HepG2 (cell line): ENCODE data around the gene CAPN13. TPM values are rescaled to one million over a fixed set of nuclear protein-coding genes. Genes with fewer than 3 reads are reported as not detected.

Experiments
- ATAC-seq: fragments of 200-7000 bp; cut with Tn5 transposase; 3 replicates; pipeline ENCODE4 v1.9.1; 2020; ENCODE audit warnings: mild to moderate bottlenecking, moderate library complexity
- BruUV-seq: library from RNA; stranded (reverse); fragments of 400-500 nt; replicated peaks from 2 replicates; lab custom pipeline; 2021; lab: Mats Ljungman, UMichigan
- CTCF ChIA-PET: fragments of 300-600 bp; formaldehyde crosslinking; extraction: SDS; loops from one replicate; lab custom pipeline; 2021; ENCODE audit warnings: low total read pairs, inconsistent platforms, low intra/inter-chr PET ratio; lab: Yijun Ruan, JAX
- POLR2A ChIA-PET: fragments of 350-600 bp; sonication (Branson Sonifier 250); formaldehyde crosslinking; loops from one replicate; lab custom pipeline; 2020; ENCODE audit warnings: antibody characterized with exemption, inconsistent platforms; lab: Yijun Ruan, JAX
- DNase-seq: peaks from one replicate; pipeline ENCODE4 v3.0.0-alpha.2; 2015; ENCODE audit warnings: low spot score
- FAIRE-seq: peaks from 3 replicates; lab custom pipeline; 2011; peaks lifted over from hg19 to GRCh38; lab: Jason Lieb, UNC
- H2AFZ ChIP-seq: one replicate; pipeline ENCODE4 v1.6.1; 2011; ENCODE audit warnings: low read length, inconsistent platforms
- H3K27ac ChIP-seq: fragments of 300-600 bp; 3 replicates; pipeline ENCODE4 v1.8.0; 2011; ENCODE audit warnings: mixed run types, mild to moderate bottlenecking, mixed read lengths, low read length, inconsistent platforms; ENCODE audit not compliant: insufficient read depth; ENCODE audit errors: extremely low read length
- H3K27me3 ChIP-seq, 2 experiments: fragments of 200-600 bp in 1 of 2; 2 replicates in 1 of 2; 3 replicates in 1 of 2; pipeline versions ENCODE4 v1.6.0 to v1.8.0; 2011; ENCODE audit warnings: low read length in 2 of 2, mild to moderate bottlenecking in 2 of 2, moderate library complexity in 2 of 2, inconsistent platforms in 1 of 2; ENCODE audit not compliant: insufficient read depth in 2 of 2, control insufficient read depth in 1 of 2
- H3K36me3 ChIP-seq, 2 experiments: fragments of 200-600 bp in 1 of 2; replicated peaks in 1 of 2; 2 replicates in 1 of 2; 3 replicates in 1 of 2; pipeline versions ENCODE4 v1.5.1 to v1.8.0; 2011; ENCODE audit warnings: low read length in 2 of 2, inconsistent platforms in 1 of 2; ENCODE audit not compliant: insufficient read depth in 2 of 2, control insufficient read depth in 1 of 2
- H3K4me1 ChIP-seq: 2 replicates; pipeline ENCODE4 v1.5.1; 2012; ENCODE audit warnings: low read length, inconsistent platforms; ENCODE audit not compliant: insufficient read depth
- H3K4me2 ChIP-seq: 2 replicates; pipeline ENCODE4 v1.6.0; 2011; ENCODE audit warnings: low read depth, low read length, inconsistent platforms
- H3K4me3 ChIP-seq, 3 experiments: fragments of 200-600 bp in 1 of 3; sonication (generic), shearing (Covaris generic) in 1 of 3; replicated peaks in 1 of 3; 2 replicates each; pipeline ENCODE4 v1.5.1; 2011 to 2016; ENCODE audit warnings: low read length in 3 of 3, inconsistent platforms in 2 of 3, low read depth in 2 of 3, mild to moderate bottlenecking in 2 of 3, control low read depth in 1 of 3, mixed read lengths in 1 of 3; ENCODE audit not compliant: insufficient read depth in 1 of 3
- H3K79me2 ChIP-seq: one replicate; pipeline ENCODE4 v1.6.1; 2011; ENCODE audit warnings: low read length, inconsistent platforms; ENCODE audit not compliant: insufficient read depth
- H3K9ac ChIP-seq: 2 replicates; pipeline ENCODE4 v1.6.0; 2011; ENCODE audit warnings: mild to moderate bottlenecking, low read depth, low read length, inconsistent platforms; ENCODE audit not compliant: insufficient read depth
- H3K9me3 ChIP-seq: 2 replicates; pipeline ENCODE4 v1.5.1; 2012; ENCODE audit warnings: mild to moderate bottlenecking, low read length
- H4K20me1 ChIP-seq: 2 replicates; pipeline ENCODE4 v1.6.0; 2011; ENCODE audit warnings: inconsistent platforms, mild to moderate bottlenecking, low read length, moderate library complexity; ENCODE audit not compliant: insufficient read depth
- ELF4 ChIP-seq: sonication (generic); formaldehyde crosslinking; IDR thresholded peaks from 2 replicates; pipeline ENCODE4 v1.5.0; 2020; ENCODE audit warnings: missing genetic modification reagents, mild to moderate bottlenecking, moderate library complexity, borderline replicate concordance
- FOXP4 ChIP-seq: sonication (generic); formaldehyde crosslinking; IDR thresholded peaks from 2 replicates; pipeline ENCODE4 v1.4.0; 2020; ENCODE audit warnings: missing genetic modification reagents
- KLF12 ChIP-seq: sonication (generic); formaldehyde crosslinking; IDR thresholded peaks from 2 replicates; pipeline ENCODE4 v1.4.0; 2020; ENCODE audit warnings: missing genetic modification reagents, borderline replicate concordance
- MTA1 ChIP-seq: sonication (generic); formaldehyde crosslinking; IDR thresholded peaks from 2 replicates; pipeline ENCODE4 v1.4.0; 2020; ENCODE audit warnings: missing genetic modification reagents, mild to moderate bottlenecking, borderline replicate concordance
- PCBP1 ChIP-seq: fragments of 200-400 bp; formaldehyde crosslinking; IDR thresholded peaks from 2 replicates; pipeline ENCODE4 v1.6.1; 2017; ENCODE audit warnings: mild to moderate bottlenecking, low read depth, low read length, borderline replicate concordance
- RFXAP ChIP-seq: sonication (generic); formaldehyde crosslinking; IDR thresholded peaks from 2 replicates; pipeline ENCODE4 v1.4.0; 2020; ENCODE audit warnings: missing genetic modification reagents, borderline replicate concordance
- SCMH1 ChIP-seq: sonication (generic); formaldehyde crosslinking; IDR thresholded peaks from 2 replicates; pipeline ENCODE4 v1.9.0; 2021; ENCODE audit warnings: missing genetic modification reagents, mild to moderate bottlenecking, borderline replicate concordance
- WGBS: methylation state at CpG from one replicate; pipeline ENCODE4 v1.1.6; 2017; ENCODE audit warnings: low lambda C conversion rate; 5-methylcytosine and 5-hydroxymethylcytosine counted together
- in situ Hi-C: cut with HindIII; loops from 2 replicates; pipeline ENCODE4 v1.10.0; 2017; ENCODE audit warnings: low pct_unique_long_range_greater_than_20kb; ENCODE audit not compliant: extremely low pct_ligation_motif_present
- intact Hi-C: fragments of 100-400 bp; cut with micrococcal nuclease; formaldehyde crosslinking; loops from one replicate; pipeline ENCODE4 v1.10.0; 2022; ENCODE audit not compliant: unreplicated experiment
- polyA plus RNA-seq, 8 experiments: library from polyadenylated mRNA; depleted of rRNA in 3 of 8; stranded (reverse) in 7 of 8; unstranded in 1 of 8; fragments of >200 nt; fragmentation: Illumina TruSeq in 4 of 8; extraction: Trizol in 4 of 8; gene quantifications; 2 replicates each; pipeline versions ENCODE4 v1.2.1 to v1.2.3, GENCODE V29; 2011 to 2016; ENCODE audit warnings: low read depth in 4 of 8, missing spikeins in 1 of 8, mixed read lengths in 1 of 8; ENCODE audit not compliant: insufficient read depth in 1 of 8
- total RNA-seq, 5 experiments: library from RNA; depleted of rRNA; stranded (reverse); fragments of >200 nt; fragmentation: Illumina TruSeq; extraction: Trizol; gene quantifications; 2 replicates each; pipeline ENCODE4 v1.2.3, GENCODE V29; 2016; ENCODE audit warnings: low read depth in 1 of 5

The CAPN13 gene
- total and polyA plus RNA-seq, 2 of the 13 experiments (the other 11 are each of a cell fraction or from before 2014, with no cell fraction given): not detected

GRCh38 chr2:30731706-30732105 lies 75.5 kb downstream of the CAPN13 start:
- H3K79me2 ChIP-seq: no peaks in the 10 kb centered on the region
- no peaks in the 10 kb centered on the region for H3K36me3 ChIP-seq
- TF ChIP-seq PCBP1 (no peak), KLF12 (no peak), SCMH1 (no peak), MTA1 (CRISPR knock-in tag) (no peak), RFXAP (no peak), FOXP4 (CRISPR knock-in tag) (no peak), ELF4 (CRISPR knock-in tag) (no peak)
- 16% methylated on average over 6 of the region's 6 CpGs for WGBS
- ChIA-PET CTCF (no interaction called here), POLR2A (no interaction called here)
- H3K9me3 ChIP-seq: no peaks in the 10 kb centered on the region
- BruUV-seq: no TSS peak
- H3K27me3 ChIP-seq: peaks cover 0 to 39% of the 10 kb centered on the region in 2 experiments; a peak in 4 of 5 replicates
- no peaks in the 10 kb centered on the region for H3K4me1 ChIP-seq
- no peak for DNase-seq
- in situ Hi-C loops (no loop called here), intact Hi-C loops (no loop called here)
- ATAC-seq: no peak
- no peaks in the 10 kb centered on the region for H4K20me1 ChIP-seq
- H3K27ac ChIP-seq: no peak overlapping the region
- H3K4me3 ChIP-seq: no peak overlapping the region
- no peak overlapping the region for H2AFZ ChIP-seq
- FAIRE-seq: no peak
- no peak overlapping the region for H3K4me2 ChIP-seq
- no peak overlapping the region for H3K9ac ChIP-seq
